Tibial nerve (tissue), 4 donors: ENCODE data around the gene RSRC1.

Source experiments
- EP300 ChIP-seq, 2 donors: sonication (generic); formaldehyde crosslinking; IDR thresholded peaks; one replicate each; pipeline ENCODE4 v1.6.1; 2017; ENCODE audit warnings: antibody characterized with exemption in 2 of 2, mild to moderate bottlenecking in 1 of 2
- POLR2A ChIP-seq, 2 donors: fragments of 450-650 bp; IDR thresholded peaks; one replicate each; pipeline ENCODE4 v1.6.1; 2017; ENCODE audit warnings: antibody characterized with exemption in 2 of 2, mild to moderate bottlenecking in 2 of 2, moderate library complexity in 2 of 2
- TF ChIP-seq, protein P1 (sequence below), 5 experiments: fragments of 200-600 bp in 3 of 5; fragments of 450-650 bp in 2 of 5; sonication (generic) in 3 of 5; IDR thresholded peaks; one replicate each; pipeline ENCODE4 v1.5.1; 2016 to 2019; ENCODE audit warnings: antibody characterized with exemption in 5 of 5, mild to moderate bottlenecking in 3 of 5, moderate library complexity in 2 of 5

DNA sequence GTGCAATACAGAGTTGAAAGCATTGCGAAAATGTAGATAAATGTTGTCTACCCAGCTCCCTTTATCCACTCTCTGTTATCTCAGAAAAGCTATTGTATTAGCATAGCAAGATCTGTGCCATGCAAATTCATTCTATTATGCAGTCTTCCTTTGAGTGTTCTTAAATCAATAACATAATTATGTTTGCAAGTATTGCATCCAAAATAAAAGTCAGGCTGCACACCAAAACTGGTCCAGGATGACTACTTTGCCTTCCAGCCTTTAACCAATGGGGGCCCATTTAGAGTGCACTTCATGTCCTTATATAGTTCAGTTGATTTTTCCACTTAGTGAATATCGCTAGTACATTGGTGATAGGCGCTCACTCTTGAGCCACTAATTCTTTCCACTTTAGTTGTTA is 353.7 kb downstream of the RSRC1 start:
- TF ChIP-seq EP300 (IDR thresholded peaks at IDR 0.05) (no peak), POLR2A (IDR thresholded peaks at IDR 0.05) (no peak)
- TF ChIP-seq, protein P1, sequence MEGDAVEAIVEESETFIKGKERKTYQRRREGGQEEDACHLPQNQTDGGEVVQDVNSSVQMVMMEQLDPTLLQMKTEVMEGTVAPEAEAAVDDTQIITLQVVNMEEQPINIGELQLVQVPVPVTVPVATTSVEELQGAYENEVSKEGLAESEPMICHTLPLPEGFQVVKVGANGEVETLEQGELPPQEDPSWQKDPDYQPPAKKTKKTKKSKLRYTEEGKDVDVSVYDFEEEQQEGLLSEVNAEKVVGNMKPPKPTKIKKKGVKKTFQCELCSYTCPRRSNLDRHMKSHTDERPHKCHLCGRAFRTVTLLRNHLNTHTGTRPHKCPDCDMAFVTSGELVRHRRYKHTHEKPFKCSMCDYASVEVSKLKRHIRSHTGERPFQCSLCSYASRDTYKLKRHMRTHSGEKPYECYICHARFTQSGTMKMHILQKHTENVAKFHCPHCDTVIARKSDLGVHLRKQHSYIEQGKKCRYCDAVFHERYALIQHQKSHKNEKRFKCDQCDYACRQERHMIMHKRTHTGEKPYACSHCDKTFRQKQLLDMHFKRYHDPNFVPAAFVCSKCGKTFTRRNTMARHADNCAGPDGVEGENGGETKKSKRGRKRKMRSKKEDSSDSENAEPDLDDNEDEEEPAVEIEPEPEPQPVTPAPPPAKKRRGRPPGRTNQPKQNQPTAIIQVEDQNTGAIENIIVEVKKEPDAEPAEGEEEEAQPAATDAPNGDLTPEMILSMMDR (IDR thresholded peaks at IDR 0.05): no peak
